GM12892 (cell line): ENCODE results near the gene FLT4.

ENCODE experiments used
- DNase-seq: peaks from one replicate; pipeline ENCODE4 v3.0.0; 2011; ENCODE audit not compliant: insufficient read length
- FAIRE-seq: peaks from 2 replicates; lab custom pipeline; 2011; peaks lifted over from hg19 to GRCh38; lab: Jason Lieb, UNC
- POLR2A ChIP-seq: IDR thresholded peaks from 2 replicates; pipeline ENCODE4 v1.6.1; 2011; ENCODE audit warnings: low read depth, low read length, control low read depth
- POLR2AphosphoS5 ChIP-seq: IDR thresholded peaks from 2 replicates; pipeline ENCODE4 v1.6.1; 2011; ENCODE audit warnings: low read depth, low read length, control low read depth
- TAF1 ChIP-seq: IDR thresholded peaks from 2 replicates; pipeline ENCODE4 v1.6.1; 2011; ENCODE audit warnings: low read depth, mild to moderate bottlenecking, control low read depth, low read length, borderline replicate concordance

The FLT4 gene

GRCh38 chr5:180629831-180630382 is 19.5 kb downstream of the FLT4 start:
- no peak for TF ChIP-seq POLR2AphosphoS5
- TF ChIP-seq POLR2A = no peak
- no peak for TF ChIP-seq TAF1
- FAIRE-seq (no peak), DNase-seq (no peak)

- TF ChIP-seq POLR2AphosphoS5 = no peak
- no peak for TF ChIP-seq POLR2A
- TF ChIP-seq TAF1 = no peak
- no peak for FAIRE-seq
- no peak for DNase-seq
Measured at GRCh38 chr5:180628827-180629750, 20.3 kb downstream of the FLT4 start.

GRCh38 chr5:180628211-180628610 is 21.2 kb downstream of the FLT4 start:
- no peak for DNase-seq
- TF ChIP-seq TAF1 (no peak), POLR2A (no peak), POLR2AphosphoS5 (no peak)

GRCh38 chr5:180627386-180628120 is 21.8 kb downstream of the FLT4 start:
- FAIRE-seq (no peak), DNase-seq (no peak)

More at GRCh38 chr5:180628211-180628610, 21.2 kb downstream of the FLT4 start:
- FAIRE-seq = no peak

GRCh38 chr5:180626661-180627385 is 22.6 kb downstream of the FLT4 start:
- TF ChIP-seq POLR2AphosphoS5 = no peak
- TF ChIP-seq POLR2A = no peak
- no peak for TF ChIP-seq TAF1
- FAIRE-seq = no peak

More at GRCh38 chr5:180627386-180628120, 21.8 kb downstream of the FLT4 start:
- TF ChIP-seq POLR2AphosphoS5 (no peak), TAF1 (no peak)

GRCh38 chr5:180625791-180626660 is 23.4 kb downstream of the FLT4 start:
- FAIRE-seq = no peak
- no peak for DNase-seq
- no peak for TF ChIP-seq POLR2AphosphoS5
- no peak for TF ChIP-seq POLR2A
- no peak for TF ChIP-seq TAF1

More at GRCh38 chr5:180626661-180627385, 22.6 kb downstream of the FLT4 start:
- no peak for DNase-seq

GRCh38 chr5:180625125-180625790 is 24.1 kb downstream of the FLT4 start:
- DNase-seq (no peak), FAIRE-seq (no peak)
- TF ChIP-seq TAF1 (no peak), POLR2A (no peak), POLR2AphosphoS5 (no peak)

- TF ChIP-seq POLR2A = no peak
- TF ChIP-seq POLR2AphosphoS5 = no peak
- TF ChIP-seq TAF1 = no peak
- FAIRE-seq (no peak), DNase-seq (no peak)
Measured at GRCh38 chr5:180624587-180624986, 24.8 kb downstream of the FLT4 start.

- TF ChIP-seq POLR2A = no peak
- no peak for TF ChIP-seq TAF1
- no peak for TF ChIP-seq POLR2AphosphoS5
- DNase-seq (no peak), FAIRE-seq (no peak)
Measured at GRCh38 chr5:180623844-180624243, 25.6 kb downstream of the FLT4 start.

- FAIRE-seq = no peak
- TF ChIP-seq POLR2AphosphoS5 (no peak), TAF1 (no peak), POLR2A (no peak)
- DNase-seq = no peak
Measured at GRCh38 chr5:180623411-180623834, 26.0 kb downstream of the FLT4 start.
